ENCODE measurements around the gene POLR3GL.

The POLR3GL gene

GRCh38 chr1:145951526-145951925, 13.0 kb upstream of the POLR3GL start:
- DNase-seq, result no peak

DNA sequence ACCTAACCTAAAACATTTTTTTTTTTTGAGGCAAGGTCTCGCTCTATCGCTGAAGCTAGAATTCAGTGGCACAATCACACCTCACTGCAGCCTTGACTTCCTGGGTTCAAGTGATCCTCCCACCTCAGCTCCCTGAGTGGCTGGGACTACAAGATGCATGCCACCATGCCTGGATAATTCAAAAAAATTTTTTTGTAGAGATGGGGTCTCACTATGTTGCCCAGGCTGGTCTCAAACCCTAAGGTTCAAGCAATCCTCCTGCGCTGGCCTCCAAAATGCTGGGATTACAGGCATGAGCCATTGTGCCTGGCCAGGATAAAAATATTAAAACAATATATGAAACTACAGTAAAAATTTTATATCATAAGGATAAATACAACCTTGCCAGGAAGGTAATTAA, 11.6 kb upstream of the POLR3GL start:
- DNase-seq, result no peak

DNA sequence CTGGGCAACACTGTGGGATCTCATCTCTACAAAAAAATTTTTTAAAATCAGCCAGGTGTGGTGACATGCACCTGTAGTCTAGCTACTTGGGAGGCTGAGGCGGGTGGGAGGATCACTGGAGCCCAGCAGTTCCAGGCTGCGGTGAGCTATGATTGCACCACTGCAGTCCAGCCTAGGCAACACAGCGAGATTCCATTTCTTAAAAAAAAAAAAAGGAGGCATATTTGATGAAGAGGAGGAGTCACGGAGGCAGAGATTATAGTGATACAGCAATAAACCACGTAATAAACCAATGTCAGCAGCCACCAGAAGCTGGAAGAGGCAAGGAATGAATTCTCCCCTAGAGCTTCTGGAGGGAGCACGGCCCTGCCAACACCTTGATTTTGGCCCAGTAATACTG, 10.6 kb upstream of the POLR3GL start:
- DNase-seq, result no peak

GRCh38 chr1:145955436-145955835, 9.1 kb upstream of the POLR3GL start:
- DNase-seq, result no peak

- DNase-seq, result no peak
Observed at GRCh38 chr1:145956361-145956760, 8.1 kb upstream of the POLR3GL start.

GRCh38 chr1:145956781-145957442, 7.6 kb upstream of the POLR3GL start:
- DNase-seq, result no peak

- DNase-seq, result peak; percentile 98 to 99
Observed at GRCh38 chr1:145957443-145958319, 6.8 kb upstream of the POLR3GL start, which contains the start of gene LIX1L. LIX1L (minus strand) TSS chr1:145958017; CDS start chr1:145957927, 90 bp downstream.

- DNase-seq, result no peak
Observed at GRCh38 chr1:145958734-145959133, 5.8 kb upstream of the POLR3GL start.

- no peak for DNase-seq
Observed at GRCh38 chr1:145959333-145959732, 5.2 kb upstream of the POLR3GL start.

DNA sequence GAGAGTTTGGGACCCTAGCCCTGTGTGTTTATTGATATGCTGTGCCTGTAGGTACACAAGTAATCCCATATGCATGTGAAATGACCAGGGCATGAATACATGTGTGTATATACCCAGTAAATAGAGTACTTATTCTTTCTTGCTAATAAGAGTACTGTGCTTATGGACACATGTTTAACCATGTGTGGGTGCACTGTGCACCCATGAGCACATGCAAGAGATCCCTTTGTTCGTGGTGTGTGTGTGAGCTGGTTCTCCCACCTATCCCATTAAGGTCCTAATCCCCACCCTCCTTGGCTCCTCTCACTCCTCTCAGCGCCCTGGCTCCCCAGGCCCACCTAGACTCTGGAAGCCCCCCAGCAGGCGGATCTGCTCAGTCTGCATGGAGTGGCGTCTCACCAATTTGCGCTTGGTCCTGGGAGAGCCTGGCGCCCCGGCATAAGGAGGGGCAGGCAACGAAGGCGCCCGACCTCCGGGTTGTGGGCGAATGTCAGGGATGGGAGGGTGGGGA, 4.5 kb upstream of the POLR3GL start:
- no peak for DNase-seq

DNA sequence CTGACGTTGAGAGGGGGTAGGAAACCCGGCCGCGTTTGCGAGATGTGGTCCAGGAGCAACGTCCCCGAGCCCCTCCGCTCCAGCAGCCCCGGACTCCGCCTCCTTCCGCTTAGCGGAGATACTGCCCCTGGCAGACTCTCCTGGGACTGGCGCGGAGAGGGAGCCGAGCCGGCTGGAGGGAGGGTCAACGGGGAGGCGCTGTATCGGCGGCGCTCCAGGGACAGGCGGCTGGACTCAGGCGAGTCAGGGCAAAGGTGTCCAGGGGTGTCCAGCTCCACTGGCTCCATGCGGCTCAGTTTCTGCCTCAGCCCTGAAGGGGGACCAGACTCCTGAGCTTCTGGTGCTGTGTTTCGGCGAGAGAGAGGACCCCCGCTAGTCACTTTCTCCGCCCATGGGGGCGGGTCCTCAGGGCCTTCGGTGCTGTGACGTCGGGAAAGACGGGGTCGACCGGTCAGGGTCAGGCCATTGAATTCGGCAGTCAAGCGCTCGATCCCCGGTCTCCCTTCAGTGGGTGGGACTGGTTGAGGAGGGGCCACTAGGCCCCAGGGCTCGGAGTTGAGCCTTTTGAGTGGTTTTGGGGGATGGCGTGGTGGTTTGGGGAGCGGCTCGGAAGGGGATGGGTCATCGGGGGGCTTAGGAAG, 3.9 kb upstream of the POLR3GL start:
- peak; percentile 53 to 66 for DNase-seq

DNA sequence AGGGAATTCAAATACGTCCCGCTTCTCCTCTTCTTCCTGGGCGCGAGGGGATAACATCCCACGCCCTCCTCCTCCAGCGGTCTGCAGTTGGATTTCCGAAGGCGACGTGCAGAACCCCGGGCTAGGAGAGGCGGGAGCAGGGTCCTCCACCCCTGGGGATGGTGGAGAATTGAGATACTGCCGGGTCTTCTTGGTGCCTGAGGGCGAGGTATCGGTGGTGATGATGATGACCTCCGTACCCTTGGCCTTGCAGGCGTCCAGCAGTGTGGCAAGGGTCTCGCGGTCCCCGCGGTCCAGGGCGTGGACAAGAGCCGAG, 3.4 kb upstream of the POLR3GL start:
- DNase-seq, result no peak

- DNase-seq, result peak; percentile 41 to 57
Observed at GRCh38 chr1:145961425-145962156, 2.9 kb upstream of the POLR3GL start.

GRCh38 chr1:145962157-145963102, 2.1 kb upstream of the POLR3GL start:
- peak in 1 of 2 experiments; percentile 77 for DNase-seq

DNA sequence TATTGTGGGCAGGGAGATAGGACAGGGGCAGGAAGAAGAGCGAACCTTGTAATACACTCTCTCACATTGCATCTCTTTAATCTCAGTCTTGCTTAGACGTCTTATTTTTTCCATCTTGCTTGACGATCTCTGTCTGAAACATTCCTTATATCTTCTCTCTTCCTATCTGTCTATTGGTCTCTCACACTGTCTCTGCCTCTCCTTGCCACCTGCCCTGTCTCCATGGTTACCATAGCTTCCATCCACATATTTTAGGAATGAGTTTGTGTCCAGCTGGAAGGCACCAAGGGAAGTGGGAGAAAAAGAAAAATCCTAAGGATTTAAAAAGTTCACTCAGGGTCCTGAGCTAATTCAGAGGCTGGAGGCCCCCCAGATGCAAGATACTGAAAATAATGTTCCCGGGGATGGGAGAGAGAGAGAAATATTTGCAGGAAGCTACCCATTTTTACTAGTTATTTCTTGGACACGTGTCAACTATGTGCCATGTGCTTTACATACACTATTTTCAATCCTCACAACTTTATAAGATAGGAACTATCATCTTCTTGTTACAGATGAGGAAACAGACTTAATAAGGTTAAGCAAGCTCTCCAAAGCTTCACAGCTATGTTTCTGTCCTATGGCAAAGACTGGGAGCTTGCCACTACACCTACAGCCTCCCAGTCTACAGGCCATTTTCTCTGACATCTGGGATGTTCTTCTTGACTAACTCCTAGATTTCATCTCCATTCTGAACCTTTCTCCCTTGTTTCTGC, 1.0 kb upstream of the POLR3GL start:
- peak; percentile 29 to 73 for DNase-seq

DNA sequence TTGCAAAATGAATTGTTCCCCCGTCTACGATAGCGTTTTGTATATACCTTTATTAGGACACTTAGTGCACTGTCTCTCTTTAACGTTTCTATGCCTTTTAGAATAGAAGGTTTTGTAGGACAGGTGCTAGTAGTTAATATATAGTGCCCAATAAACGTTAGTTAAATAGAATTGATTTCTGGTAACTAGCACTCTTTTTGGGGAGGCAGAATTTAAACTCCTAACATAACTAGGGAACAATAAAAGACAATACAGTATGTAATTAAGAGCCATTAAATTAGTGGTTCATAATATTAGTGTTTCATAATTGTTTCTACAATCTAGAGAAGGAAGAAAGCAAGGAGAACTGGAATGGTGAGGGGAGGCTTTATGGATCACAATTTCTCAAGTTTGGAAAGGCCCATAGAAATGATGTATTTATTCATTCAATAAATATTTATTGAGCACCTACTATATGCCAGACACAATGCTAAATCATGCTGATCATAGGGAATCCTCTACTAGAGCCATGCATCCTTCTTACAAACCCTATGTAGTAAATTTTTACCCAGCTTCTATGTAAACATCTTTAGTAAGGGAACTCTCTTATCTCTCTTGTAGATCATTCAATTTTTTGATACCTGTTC, 742 bp downstream of the POLR3GL start:
- no peak for DNase-seq

DNA sequence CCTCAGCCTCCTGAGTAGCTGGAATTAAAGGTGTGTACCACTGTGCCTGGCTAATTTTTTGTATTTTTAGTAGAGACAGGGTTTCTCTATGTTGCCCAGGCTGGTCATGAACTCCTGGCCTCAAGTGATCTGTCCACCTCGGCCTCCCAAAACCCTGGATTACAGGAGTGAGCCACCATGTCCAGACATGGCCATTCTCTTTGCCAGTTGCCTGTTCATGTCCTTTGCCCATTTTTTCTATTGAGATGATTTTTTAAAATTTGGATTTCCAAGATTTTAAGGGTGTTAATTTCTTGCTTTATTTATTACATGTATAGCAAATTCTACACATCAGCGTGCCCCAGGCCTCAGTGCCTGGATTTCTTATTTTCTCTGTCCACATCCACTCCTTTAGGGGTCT, 2.8 kb downstream of the POLR3GL start:
- no peak for DNase-seq

DNA sequence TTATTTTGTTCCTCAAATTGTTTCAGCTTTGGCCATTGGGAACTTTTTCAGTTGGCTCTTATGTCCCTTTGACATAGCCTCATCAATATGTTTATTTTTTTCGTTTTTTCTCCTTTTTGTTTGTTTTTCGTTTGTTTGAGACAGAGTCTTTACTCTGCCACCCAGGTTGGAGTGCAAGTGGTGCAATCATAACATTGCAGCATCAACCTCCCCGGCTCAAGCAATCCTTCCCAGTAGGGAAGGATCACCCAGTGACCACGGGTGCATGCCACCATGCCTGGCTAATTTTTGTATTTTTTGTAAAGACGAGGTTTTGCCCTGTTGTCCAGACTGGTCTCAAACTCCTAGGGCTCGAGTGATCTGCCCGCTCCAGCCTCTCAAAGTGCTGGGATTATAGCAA, 8.1 kb downstream of the POLR3GL start:
- no peak for DNase-seq

- DNase-seq, result no peak
Observed at GRCh38 chr1:145974721-145975120, 10.2 kb downstream of the POLR3GL start.

GRCh38 chr1:145975216-145975615, 10.7 kb downstream of the POLR3GL start:
- DNase-seq, result no peak

GRCh38 chr1:145977016-145977415, 12.5 kb downstream of the POLR3GL start:
- no peak for DNase-seq
